Activated naive CD4-positive, alpha-beta T cell treated with anti-CD3 and anti-CD28 coated beads, Interleukin-2, amount 50 U/mL, for 16 hours (primary cell): Measurements from ENCODE around the gene SFT2D1.
A peak's percentile ranks its signal among the peaks of the same experiment; 100 is the strongest.
"Not testable (repeated sequence)": the region's sequence is repeated elsewhere in the genome, so short reads cannot be mapped to it uniquely, and the experiment has no call there.

ENCODE experiments used
- DNase-seq: peaks from one replicate; pipeline ENCODE4 v3.0.0-alpha.2; 2020

Gene SFT2D1

GRCh38 chr6:166342349-166343149 is at the start of gene SFT2D1:
SFT2D1 (minus strand) TSS chr6:166342545; CDS start chr6:166342481, 64 bp downstream.
- peak; percentile 69 for DNase-seq

DNA sequence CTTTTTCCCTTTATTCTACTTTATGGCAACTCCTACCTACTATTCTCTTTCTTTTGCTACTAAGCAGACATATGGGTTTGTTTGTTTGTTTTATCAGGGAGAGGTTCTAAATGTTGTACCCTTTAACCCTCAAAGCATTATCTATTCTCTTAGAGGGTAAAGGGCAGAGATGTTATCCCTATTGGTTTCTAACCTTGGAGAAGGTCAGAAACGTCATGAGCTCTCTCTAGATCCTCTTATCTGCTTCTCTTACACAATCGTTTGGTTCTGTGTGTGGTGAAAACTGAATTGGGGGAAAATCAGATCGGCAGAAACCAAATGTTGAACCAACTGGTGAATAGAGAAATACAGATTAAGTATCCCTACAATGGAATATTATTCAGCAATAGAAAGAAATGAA is 46.8 kb upstream of the SFT2D1 start:
- no peak for DNase-seq

GRCh38 chr6:166388290-166389004 is 46.1 kb upstream of the SFT2D1 start:
- DNase-seq: no peak

DNA sequence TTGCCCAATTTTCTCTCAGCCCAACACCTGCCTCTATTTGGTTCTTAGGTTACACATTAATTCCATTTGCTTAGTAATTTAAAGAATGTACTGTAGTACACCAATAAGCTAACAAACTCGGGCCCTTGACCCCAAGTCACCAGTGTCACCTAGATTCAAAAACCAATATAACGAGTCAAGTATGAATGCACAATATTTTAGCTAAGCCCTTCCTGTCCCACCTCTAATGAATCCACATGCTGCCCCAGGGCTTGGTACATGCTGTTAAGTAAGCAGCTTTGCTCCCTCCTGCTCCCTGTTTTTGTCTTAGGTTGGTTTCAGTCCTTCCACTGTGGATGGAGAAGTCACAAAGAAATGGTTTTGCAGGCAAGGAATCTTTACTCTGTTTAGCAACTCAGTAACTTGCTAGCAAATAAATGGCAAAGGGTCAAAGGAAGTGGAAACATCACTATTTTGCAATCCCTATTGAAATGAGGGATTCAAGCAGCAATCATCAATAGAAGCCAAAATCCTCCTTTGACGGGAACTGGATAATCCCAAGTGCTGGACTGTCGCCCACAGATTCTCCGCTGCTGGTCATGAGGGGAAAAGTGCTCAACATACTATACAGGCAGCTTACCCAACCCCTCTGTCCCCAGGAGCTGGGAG is 45.4 kb upstream of the SFT2D1 start:
- no peak for DNase-seq

DNA sequence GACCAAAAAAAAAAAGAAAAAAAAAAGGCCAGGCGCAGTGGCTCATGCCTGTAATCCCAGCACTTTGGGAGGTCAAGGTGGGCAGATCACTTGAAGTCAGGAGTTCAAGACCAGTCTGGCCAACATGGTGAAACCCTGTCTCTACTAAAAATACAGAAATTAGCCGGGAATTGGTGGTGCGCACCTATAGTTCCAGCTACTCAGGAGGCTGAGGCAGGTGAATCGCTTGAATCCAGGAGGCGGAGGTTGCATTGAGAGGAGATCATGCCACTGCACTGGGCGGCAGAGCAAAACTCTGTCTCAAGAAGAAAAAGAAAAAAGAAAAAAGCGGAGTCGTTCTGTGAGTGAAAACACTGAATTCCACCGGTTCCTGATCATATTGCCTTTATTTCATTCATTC is 44.8 kb upstream of the SFT2D1 start:
- not testable (repeated sequence) for DNase-seq

DNA sequence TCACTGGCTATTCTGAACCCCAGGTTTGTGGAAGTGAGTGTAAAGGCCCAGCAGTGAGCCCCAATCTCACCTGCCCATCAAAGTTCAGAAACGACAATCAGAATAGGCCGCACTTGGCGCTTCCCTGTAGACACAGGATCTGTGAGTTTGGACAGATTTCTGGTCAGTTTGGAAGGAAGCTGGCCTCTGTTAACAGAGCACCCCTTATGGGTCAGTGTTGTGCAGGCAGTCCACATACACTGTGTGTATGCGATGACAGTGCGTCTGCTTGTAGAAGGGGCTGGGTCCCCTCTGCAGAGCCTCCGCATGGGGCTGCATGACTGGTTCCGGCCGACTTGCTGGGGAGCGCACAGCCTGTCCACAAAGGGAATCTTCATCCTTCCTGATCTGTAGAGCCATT is 43.8 kb upstream of the SFT2D1 start:
- no peak for DNase-seq

GRCh38 chr6:166383802-166384363 is 41.5 kb upstream of the SFT2D1 start:
- DNase-seq: peak; percentile 37

DNA sequence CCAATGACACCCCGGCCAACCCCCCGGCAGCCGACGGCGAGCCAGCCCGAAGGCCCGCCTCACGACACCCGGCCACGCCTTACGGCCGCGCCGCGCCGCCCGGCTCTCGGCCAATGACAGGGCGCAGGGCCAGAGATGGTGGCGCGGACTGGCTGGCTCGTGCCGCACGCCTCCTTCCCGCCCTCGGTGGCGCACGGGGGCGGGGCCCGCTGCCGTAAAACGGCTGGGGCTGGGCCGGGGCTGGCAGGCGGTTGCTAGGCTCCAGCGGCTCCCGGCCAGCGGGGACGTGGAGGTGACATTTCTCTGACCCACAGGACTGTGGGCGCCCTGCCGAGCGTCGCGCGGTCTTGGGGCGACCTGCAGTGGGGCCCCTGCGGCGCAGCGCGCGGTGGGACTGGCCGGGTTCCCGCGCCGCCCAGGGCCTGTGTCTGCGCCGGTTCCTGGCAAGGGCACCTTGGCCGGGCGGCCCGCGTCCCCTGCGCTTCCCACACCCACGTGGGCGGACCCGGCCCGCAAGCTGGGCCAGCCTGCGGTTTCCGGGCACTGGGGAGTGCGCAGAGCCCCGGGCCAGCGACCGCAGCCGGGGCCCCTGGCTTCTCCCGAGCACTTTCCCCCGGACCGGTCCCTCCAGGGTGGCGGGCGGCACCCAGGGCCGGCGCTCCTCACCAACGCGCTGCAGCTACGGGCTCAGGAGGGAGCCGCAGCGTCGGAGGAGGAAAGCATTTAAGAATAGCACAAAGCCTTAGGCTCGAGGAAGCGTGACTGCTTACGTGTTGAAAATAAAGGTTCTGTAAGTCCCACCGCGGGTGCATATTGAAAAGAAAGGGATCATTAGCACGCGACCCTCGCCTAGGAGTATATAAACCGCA is 40.8 kb upstream of the SFT2D1 start, which contains the start of gene MPC1:
MPC1 (minus strand) TSS at position 8 of the 869 bp plus-strand sequence. CDS start 64 bp downstream, outside the sequence.
- DNase-seq: peak; percentile 96

DNA sequence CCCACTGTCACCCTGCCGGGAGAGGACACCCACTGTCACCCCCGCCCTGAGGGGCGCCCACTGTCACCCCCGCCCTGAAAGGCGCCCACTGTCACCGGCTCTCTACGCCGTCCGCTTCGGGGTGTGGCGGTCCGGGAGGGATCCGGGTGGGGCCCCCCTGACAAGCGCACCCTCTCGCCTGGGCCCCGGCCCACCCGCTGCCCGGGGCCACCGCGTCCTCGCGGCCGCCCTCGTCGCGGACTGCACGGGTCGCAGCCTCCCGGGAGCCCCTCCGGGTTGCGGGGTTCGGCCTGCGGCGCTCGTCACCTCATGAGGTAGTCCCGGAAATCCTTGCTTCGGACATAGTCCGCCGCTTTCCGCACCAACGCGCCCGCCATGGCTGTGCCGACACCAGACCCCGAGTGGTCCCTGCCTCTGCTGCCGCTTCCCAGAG is 40.2 kb upstream of the SFT2D1 start:
- DNase-seq: no peak

- peak; percentile 68 for DNase-seq
Measured at GRCh38 chr6:166381733-166382499, 39.6 kb upstream of the SFT2D1 start.

DNA sequence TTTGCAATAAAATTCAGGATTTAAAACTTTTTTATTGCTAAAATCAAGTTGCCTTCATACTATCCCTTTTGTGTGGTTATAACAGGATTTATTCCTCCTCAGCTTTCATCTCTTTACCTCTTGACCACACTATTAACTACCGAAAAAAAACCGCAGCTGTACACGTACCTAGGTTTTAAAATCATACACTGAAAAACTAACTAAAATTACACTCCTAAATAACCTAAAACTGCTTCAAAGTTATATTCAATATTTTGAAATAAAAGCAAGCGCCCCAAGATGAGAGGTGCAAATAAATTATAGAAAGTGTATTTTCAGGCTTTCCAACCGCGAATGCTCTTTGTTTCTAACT is 39.0 kb upstream of the SFT2D1 start:
- no peak for DNase-seq

GRCh38 chr6:166379800-166380199 is 37.5 kb upstream of the SFT2D1 start:
- no peak for DNase-seq

DNA sequence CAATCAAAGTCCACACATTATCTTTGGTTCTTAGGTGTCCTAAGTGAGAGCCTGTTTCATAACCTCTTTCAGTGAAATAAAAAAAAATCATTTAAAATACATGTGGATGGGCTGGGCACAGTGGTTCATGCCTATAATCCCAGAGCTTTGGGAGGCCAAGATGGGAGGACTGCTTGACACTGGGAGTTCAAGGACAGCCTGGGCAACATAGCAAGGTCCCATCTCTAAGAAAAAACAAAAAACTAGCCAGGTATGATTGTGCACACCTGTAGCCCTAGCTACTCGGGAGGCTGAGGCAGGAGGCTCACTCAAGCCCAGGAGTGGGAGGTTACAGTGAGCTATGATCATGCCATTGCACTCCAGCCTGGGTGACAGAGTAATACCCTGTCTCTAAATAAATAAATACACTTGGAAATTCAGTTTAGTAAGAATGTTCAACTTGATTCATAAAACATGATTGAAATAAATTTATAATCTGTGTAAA is 36.8 kb upstream of the SFT2D1 start:
- DNase-seq: no peak

DNA sequence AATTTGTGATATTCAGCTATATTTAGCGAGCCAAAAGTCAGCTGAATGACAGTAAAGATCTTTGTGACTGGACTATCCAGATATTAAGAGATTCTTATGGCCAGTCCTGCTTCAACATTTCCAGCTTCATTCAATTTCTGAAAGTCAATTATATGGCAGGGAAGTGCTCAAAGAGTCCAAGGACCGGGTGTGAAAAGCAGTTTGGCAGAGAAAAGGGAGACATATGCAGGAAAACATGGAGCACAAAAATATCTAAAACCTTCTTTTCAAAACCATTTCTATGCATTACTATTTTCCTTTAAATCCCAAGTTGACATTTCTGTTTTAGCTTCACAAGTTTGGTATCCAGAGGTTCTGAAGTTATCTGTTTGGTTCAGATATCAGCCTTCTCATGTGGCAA is 35.4 kb upstream of the SFT2D1 start:
- no peak for DNase-seq

DNA sequence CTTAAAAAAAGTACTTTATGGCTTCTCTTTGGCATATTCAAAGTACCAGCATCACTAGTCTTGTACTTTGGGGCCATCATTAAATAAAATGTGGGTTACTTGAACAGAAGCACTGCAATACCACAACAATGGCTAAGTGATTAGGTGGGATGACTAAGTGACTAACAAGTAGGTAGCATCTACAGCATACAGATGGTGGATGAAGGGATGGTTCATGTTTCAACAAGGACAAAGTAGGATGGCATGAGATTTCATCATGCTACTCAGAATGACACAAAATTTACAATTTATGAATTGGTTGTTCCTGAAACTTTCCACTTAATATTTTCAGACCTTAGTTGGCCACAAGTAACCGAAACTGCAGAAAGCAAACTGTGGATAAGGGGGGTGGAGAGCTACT is 32.7 kb upstream of the SFT2D1 start:
- DNase-seq: no peak

DNA sequence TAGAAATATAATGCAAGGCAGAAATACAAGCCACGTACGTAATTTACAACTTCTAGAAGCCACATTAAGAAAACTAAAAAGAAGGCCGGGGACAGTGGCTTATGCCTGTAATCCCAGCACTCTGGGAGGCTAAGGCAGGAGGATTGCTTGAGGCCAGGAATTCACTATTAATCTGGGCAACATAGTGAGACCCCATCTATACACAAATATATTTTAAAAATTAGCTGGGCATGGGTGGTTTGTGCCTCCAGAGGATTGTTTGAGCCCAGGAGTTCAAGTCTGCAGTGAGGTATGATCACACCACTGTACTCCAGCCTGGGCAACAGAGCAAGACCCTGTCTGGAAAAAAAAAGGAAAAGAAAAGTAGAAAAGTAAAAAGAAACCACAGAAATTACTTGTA is 28.1 kb upstream of the SFT2D1 start:
- DNase-seq: no peak

DNA sequence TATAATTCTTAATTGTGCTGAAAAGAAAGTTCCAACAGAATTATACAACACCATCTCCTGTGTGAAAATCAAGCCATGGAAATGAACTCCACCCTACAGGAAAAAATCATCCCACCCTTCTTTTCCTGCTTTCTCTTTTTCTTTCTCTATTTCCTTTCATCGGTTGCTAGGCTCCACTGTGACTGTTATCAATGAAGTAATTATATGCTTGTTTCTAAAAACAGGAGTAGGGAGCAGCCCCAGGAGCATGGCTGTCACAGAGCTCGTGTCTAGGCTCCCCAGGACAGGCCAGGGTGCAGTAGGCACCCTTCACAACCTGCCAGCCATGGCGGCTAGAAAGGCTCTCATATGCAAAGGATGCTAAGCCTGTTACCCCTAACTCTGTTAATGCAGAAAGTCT is 27.4 kb upstream of the SFT2D1 start:
- DNase-seq: no peak

DNA sequence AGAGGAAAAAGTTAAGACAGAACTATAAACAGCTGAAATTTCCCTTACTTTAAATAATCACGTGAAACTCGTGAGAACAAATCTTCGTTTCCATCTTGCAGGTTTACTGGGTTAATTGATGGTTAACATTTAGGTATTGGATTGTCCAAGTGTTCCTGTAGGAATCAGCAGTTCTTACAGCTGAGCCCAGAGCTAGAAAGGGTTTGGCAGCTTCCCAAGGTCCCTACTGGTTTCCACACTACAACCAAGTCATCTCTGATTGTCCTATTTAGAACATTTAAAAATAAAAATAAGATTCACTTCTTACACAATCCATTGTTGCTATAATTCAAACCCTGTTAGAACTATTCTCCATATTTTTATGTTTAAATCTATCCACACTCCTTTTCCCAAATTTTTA is 24.6 kb upstream of the SFT2D1 start:
- no peak for DNase-seq

GRCh38 chr6:166365806-166366205 is 23.5 kb upstream of the SFT2D1 start:
- no peak for DNase-seq

- DNase-seq: no peak
Measured at GRCh38 chr6:166365221-166365620, 22.9 kb upstream of the SFT2D1 start.

DNA sequence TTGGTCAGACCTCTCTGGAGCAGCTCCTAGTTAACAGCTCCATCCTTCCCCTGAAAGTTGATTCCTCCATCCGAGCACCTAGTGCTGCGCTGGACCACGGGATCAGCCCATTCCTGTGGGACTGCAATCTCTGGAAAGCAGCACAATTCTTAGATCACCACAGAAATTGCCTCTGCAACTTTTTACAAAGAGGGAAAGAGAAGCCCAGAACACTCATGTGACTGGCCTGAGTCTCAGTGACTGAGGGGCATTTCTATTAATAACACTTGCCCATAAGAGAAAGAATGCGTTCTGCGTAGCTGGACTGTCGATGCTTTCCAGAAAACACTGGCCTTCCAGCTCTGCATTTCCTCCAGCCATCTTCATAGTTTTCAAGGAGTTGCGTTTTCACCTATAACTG is 22.1 kb upstream of the SFT2D1 start:
- DNase-seq: no peak
